Kidney tubule cell (primary cell): Measurements from ENCODE around the gene ADGRA1.
"Not testable (repeated sequence)": the region's sequence is repeated elsewhere in the genome, so short reads cannot be mapped to it uniquely, and the experiment has no call there.

ENCODE experiments used
- DNase-seq: peaks from one replicate; pipeline ENCODE4 v3.0.0-alpha.2; 2018; ENCODE audit warnings: low spot score

Gene ADGRA1, protein sequence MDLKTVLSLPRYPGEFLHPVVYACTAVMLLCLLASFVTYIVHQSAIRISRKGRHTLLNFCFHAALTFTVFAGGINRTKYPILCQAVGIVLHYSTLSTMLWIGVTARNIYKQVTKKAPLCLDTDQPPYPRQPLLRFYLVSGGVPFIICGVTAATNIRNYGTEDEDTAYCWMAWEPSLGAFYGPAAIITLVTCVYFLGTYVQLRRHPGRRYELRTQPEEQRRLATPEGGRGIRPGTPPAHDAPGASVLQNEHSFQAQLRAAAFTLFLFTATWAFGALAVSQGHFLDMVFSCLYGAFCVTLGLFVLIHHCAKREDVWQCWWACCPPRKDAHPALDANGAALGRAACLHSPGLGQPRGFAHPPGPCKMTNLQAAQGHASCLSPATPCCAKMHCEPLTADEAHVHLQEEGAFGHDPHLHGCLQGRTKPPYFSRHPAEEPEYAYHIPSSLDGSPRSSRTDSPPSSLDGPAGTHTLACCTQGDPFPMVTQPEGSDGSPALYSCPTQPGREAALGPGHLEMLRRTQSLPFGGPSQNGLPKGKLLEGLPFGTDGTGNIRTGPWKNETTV

DNA sequence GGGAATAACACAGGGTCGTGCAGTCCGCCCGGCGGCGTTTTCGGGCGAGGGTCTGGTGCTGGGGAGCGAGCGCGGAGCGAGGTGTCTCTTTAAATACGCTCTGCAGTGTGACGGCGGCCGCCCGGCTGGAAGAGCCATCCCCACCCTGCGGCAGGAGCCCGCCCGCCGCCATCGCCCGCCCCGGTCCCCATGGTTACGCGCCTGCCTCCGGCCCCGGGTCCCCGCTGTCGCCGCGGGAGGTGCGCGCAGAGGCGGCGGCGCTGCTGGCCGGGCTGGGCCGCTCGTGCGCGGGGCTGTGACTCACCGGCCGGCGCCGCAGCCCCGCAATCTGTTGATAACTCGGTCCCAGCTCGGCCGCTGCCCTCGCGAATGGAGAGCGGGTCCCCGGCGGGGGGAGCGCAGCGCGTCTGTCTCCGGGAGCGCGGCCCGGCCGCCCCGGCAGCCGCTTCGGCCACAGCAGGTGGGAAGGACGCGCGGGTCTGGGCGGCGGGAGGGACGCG is at the start of gene ADGRA1:
Gene ADGRA1 (plus strand): TSS at position 246 of the 500 bp plus-strand sequence. CDS start 986 bp downstream, outside the sequence.
- DNase-seq: no peak

GRCh38 chr10:133038036-133038823 is 49.5 kb upstream of the ADGRA1 start:
- DNase-seq: no peak

DNA sequence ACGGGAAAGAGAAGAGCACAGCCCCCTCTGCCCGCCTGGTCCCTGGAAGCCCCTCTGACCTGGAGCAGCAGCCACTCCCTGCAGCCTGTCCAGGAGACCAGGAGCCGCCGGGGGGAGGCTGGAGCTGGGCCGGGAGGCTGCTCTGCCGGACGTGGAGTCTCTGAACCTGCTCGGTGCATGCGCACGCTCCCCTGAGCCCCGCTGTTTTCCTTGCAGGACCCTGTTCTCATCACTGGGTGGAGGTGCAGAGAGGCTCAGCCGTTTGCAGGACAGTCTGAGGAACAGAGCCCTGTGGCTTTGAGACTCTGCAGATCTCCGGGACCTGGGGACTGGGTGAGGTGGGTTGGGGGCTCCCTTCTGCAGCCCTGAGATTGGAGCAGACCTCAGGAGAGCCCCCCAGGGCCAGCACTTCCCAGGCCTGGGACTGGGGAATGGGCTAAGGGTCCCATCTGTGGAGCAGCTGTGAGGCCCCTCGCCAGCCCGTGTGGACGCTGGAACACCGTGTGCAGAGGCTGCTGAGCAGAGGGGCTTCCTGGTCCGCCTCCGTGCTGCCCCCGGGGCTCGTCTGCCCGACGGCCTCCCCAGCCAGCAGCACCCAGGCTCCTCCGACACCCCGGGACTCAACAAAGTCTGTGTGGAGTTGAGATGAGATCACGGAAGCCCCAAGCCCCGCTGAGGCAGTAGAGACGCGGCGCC is 48.5 kb upstream of the ADGRA1 start:
- DNase-seq: no peak

- no peak for DNase-seq
Observed at GRCh38 chr10:133039803-133040165, 47.9 kb upstream of the ADGRA1 start.

DNA sequence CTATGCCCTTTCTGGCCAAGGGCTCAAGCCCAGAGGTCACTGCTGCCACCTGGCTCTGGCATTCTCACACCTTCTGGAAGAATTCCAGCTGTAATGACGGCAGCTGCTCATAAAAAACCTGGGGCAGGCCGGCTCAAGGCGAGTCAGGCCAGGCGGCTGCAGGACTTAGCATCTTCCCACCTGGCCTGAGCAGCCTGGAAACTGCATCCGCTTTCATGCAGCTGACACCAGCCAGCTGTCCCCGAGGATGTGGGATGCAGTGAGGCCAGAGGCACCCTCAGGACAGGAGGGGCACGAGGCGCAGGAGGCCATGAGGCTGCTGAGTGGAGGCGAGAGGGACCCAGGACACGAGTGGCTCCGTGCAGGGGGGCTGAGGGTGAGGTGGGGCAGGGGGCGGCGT is 47.5 kb upstream of the ADGRA1 start:
- DNase-seq: peak; percentile 31

DNA sequence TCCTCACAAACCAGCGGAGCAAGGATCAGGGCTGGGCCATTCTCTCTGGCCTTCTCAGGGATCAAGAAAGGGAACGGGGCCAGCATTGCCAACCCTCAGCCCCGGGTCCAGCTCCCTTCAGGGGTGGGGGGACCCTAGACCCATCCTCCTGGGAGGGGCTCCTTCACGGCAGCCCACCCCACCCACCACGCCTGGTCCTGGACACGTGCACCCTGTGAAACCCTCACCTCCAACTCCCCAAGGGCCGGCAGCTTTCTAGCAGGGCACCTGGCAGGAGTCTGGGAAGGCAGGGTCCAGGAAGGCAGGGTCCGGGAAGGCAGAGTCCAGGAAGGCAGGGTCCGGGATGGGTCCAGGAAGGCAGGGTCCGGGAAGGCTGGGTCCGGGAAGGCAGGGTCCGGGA is 46.6 kb upstream of the ADGRA1 start:
- no peak for DNase-seq

DNA sequence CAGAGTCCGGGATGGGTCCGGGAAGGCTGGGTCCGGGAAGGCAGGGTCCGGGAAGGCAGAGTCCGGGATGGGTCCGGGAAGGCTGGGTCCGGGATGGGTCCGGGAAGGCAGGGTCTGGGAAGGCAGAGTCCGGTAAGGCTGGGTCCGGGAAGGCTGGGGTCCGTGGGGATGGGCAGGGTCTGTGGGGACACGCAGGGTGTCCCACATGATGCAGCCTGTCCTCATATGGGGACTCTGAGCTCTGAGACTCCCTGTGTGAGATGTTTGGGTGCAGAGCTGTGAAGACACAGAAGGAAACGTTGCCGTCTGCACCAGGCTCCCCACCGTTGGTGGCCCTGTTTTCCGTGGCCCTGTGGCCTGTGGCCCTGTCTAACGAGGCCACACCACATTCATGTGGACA is 45.7 kb upstream of the ADGRA1 start:
- DNase-seq: no peak

DNA sequence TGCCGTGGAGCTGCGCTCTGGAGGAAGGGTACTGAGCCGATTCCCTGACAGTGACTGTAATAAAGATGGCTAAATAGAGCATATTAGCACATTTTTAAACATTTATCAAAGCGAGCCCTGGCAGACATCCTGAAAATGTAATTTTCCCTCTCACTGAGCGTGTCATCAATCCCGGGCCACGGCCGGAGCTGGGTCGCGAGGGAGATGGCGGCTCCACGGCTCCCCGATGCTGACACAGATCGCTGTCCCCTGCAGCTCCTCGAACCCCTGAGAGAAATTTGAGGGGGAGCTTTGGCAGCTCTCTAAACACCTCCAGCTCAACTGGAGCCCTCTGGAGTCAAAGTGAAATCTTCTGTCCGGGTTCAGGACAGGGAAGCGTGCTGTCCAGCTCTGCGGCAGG is 44.9 kb upstream of the ADGRA1 start:
- no peak for DNase-seq

DNA sequence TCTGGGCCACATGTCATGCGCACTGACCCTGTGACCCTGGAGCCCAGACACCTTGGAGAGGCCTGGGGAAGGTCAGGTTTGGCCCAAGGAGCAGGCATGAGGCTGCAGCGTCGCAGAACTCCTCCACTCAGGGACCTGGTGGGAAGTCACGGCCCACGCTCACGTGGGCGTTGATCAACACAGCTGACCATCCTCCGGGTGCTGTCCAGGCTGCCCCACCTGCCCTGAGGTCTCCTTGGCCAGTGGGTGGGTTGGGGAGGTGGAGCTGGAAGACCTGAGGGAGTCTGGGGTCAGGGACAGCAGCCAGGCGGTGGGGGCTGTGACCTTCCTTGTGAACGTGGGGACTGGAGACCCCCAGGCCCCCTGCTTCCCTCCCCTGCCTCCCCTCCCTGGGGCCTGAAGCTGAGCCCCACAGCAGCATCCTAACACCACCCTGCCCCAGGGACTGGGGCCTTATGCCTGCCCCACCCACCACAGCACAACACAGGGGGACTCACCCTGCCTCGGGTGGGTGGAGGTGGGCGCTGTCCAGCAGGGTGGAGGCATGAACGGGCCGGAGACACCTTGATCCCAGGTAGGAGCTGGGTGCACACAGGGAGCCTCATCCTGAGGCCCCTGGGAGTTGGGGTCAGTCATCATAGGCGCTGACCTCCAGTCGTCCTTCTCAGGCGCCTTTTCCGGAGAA is 44.0 kb upstream of the ADGRA1 start:
- DNase-seq: no peak

DNA sequence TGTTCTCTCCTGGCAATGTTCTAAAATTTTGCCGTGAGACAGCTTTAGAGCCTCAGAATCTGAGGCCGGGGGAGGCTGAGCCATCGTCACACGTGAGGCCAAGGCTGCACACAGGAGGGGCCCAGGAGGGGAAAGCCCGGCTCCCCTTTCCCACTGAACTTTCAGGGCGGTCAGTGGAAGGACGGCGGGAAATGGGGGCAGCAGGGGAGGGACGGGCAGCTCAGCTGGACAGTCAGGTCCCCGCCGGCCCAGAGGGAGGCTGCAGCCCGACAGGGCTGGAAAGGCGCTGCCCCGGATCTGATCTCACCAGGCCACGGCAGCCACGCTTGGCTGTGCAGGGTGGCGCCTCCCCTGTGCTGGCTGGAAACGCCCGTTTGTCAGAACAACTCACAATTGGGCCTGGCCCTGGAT is 43.3 kb upstream of the ADGRA1 start:
- DNase-seq: peak; percentile 76

- no peak for DNase-seq
Observed at GRCh38 chr10:133045556-133046389, 42.0 kb upstream of the ADGRA1 start.

DNA sequence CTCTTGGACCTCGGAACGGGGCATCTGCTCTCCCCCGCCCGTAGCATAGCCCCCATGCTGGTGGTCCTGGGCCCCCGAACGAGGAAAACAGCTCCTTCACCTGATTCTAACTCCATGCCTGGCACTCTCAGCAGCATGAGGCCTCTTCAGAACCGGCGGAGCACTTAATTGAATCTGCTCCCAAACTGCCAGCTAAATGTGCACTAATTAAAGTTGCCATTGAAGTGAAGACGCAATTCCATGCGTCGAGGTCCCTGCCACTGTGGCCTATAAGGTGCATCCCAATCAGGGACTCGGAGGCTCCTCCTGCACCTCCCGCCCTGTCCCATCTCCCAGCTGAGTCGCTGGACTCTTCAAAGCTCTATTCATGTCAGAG is 41.3 kb upstream of the ADGRA1 start:
- DNase-seq: no peak

DNA sequence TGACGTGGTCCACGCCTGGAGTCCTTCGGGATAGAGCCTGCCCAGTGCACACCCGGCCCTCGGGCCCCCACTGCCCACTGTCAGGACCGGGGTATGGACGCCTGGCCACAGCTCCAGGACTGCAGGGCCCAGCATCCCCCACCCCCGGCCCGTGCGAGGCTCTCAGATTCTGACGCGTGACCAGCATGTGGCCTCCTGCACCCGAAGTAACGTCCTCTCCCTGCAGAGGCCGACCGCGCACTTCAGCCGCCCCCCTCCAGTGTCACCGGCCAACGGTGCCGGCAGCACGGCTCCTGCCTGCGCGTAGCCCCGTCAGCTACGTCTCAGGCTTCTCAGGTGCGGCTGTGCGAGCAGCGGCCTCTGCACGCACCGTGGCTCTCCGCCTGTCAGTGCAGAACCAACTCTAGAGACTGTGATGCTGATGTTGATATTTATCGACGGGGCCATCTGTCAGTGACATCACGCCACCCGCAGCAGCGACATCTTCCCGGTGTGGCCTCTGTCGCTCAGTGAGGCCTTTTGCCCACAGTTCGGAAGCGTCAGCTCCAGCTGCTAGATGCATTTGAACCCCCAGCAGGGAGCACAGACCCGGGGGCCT is 40.1 kb upstream of the ADGRA1 start:
- no peak for DNase-seq

DNA sequence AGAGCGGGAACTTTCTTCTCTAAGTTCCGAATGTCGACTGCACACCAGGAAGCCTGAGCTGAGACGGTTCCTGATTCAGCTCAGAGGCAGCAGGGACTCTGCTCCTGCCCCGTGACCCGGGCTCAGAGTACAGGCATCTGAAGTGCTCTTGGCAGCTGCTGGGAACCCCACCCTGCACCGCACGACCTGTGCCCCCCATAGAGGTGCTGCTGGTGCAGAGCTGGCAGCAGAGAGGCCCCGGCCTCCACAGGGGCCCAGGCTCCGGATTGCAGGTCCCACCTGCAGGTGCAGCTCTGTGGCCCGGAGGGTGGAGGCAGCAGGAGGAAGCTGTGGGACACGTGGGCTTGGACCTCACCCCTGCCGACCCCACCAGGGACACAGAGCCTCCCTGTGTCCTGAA is 39.5 kb upstream of the ADGRA1 start:
- DNase-seq: no peak

DNA sequence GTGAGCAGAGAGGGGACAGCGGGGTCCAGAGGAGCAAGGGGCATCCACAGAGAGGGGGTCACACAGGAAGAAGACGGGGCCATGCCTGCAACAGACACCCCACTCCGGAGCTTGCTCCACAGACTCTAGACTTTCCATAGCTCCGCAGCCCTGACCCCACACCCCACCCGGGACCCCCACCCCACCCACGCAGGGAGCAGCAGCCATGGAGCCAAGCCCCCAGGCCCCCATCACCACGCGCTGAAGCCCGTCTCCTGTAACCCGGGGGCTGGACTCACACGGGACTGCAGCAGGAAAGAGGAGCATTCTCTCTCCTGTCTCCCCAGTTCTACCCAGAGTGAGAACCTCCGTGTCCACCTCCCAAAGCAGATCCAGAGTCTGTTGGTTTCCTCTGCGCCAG is 38.8 kb upstream of the ADGRA1 start:
- DNase-seq: no peak

GRCh38 chr10:133049639-133050038 is 38.1 kb upstream of the ADGRA1 start:
- no peak for DNase-seq

DNA sequence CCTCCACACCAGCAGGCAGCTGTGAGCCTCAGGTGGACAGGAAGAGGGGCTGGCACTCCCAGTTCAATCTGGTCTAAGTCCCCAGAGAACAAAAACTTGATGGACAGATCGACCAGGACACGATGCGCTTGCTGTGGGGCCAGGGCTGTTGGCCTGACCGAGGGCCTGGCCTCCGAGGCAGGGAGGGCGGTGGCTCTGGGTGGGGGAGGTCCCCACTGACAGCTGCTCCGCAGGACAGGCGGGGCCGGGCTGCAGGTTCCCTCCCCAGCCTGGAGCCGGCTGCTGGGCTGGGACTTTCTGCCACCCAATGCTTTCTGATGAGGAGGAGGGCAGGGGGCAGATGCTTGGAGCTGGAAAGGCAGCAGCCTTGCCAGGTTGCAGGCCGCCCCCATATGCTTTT is 37.4 kb upstream of the ADGRA1 start:
- no peak for DNase-seq

DNA sequence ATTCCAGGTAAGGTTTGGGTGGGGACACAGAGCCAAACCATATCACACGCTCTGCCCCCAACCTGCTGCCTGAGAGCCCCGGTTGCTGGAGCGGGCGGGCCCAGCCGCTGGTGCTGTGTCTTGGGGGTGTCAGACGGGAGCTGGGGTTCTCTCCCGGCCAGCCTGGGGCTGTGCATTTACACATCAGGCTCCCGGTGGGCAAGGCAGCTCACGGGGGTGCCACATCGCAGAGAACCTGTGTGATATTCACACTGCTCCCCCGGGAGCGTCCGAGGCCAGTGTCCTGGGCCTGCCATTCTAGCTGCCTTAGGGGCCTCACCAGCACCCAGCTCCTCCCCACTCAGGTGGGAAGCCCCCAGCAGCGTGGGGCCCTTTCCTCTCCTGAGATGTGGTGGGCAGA is 35.6 kb upstream of the ADGRA1 start:
- no peak for DNase-seq

DNA sequence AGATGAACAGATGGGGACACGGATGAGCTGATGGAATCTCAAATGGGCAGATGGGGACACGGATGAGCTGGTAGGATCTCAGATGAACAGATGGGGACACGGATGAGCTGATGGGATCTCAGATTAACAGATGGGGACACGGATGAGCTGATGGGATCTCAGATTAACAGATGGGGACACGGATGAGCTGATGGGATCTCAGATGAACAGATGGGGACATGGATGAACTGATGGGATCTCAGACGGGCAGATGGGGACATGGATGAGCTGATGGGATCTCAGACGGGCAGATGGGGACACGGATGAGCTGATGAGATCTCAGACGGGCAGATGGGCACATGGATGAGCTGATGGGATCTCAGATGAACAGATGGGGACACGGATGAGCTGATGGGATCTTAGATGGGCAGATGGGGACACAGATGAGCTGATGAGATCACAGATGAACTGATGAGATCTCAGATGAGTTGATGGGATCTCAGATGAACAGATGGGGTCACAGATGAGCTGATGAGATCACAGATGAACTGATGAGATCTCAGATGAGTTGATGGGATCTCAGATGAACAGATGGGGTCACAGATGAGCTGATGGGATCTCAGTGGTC is 34.1 kb upstream of the ADGRA1 start:
- not testable (repeated sequence) for DNase-seq

DNA sequence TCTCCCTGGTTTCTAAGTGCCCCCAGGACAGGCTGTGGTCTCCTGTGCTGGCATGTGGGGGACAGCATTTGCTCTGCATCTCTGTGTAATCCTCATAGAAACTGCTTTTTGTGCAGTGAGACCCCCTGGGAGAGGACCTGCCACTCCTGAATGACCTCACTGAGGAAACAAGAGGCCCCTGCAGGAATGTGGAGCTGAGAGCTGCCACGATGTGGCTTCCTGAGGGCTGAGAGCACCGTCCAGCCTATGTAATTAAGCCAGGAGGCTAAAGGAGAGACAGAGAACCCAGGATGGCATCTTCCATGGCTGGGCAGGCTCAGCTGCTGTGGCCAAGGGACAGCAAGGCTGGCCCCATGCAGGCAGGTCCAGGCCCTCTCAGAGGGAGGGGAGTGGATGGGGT is 32.3 kb upstream of the ADGRA1 start:
- no peak for DNase-seq
